Smooth muscle cell (in vitro differentiated cells): ENCODE data around the gene HAO1. TPM values are rescaled to one million over a fixed set of nuclear protein-coding genes. Genes with fewer than 3 reads are reported as not detected.

Experiments used
- DNase-seq: peaks from one replicate; lab custom pipeline; 2025; ENCODE audit not compliant: unreplicated experiment; lab: John Stamatoyannopoulos, UW
- H2AFZ ChIP-seq: fragments of 200-600 bp; sonication (generic); 2 replicates; pipeline ENCODE4 v1.6.0; 2016; ENCODE audit warnings: antibody characterized with exemption, low read depth, mild to moderate bottlenecking
- H3F3A ChIP-seq: fragments of 200-600 bp; sonication (generic); 2 replicates; pipeline ENCODE4 v1.6.0; 2017; ENCODE audit warnings: antibody characterized with exemption, low read depth
- H3K27ac ChIP-seq: fragments of 200-600 bp; sonication (generic); 2 replicates; pipeline ENCODE4 v1.5.1; 2016; ENCODE audit warnings: low read depth, mild to moderate bottlenecking
- H3K27me3 ChIP-seq: fragments of 200-600 bp; sonication (generic); 2 replicates; pipeline ENCODE4 v1.6.1; 2016; ENCODE audit warnings: low read depth, mild to moderate bottlenecking
- H3K36me3 ChIP-seq: fragments of 200-600 bp; sonication (generic); 2 replicates; pipeline ENCODE4 v1.5.1; 2016; ENCODE audit warnings: low read depth
- H3K4me1 ChIP-seq: fragments of 200-600 bp; sonication (generic); 2 replicates; pipeline ENCODE4 v1.5.1; 2016; ENCODE audit warnings: low read depth
- H3K4me2 ChIP-seq: fragments of 200-600 bp; sonication (generic); 2 replicates; pipeline ENCODE4 v1.6.0; 2016; ENCODE audit warnings: mild to moderate bottlenecking
- H3K4me3 ChIP-seq: fragments of 200-600 bp; sonication (generic); 2 replicates; pipeline ENCODE4 v1.5.1; 2016; ENCODE audit warnings: mild to moderate bottlenecking
- H3K79me2 ChIP-seq: fragments of 200-600 bp; sonication (generic); 2 replicates; pipeline ENCODE4 v1.6.0; 2016; ENCODE audit warnings: low read depth, mild to moderate bottlenecking
- H3K9ac ChIP-seq: fragments of 200-600 bp; sonication (generic); 2 replicates; pipeline ENCODE4 v1.6.0; 2016; ENCODE audit warnings: low read depth
- H3K9me3 ChIP-seq: fragments of 200-600 bp; sonication (generic); replicated peaks from 2 replicates; pipeline ENCODE4 v1.5.1; 2016; ENCODE audit warnings: low read depth
- H4K20me1 ChIP-seq: fragments of 200-600 bp; sonication (generic); 2 replicates; pipeline ENCODE4 v1.6.0; 2016; ENCODE audit warnings: low read depth
- WGBS: methylation state at CpG from one replicate; pipeline ENCODE4 v1.1.7; 2016; ENCODE audit warnings: low lambda C conversion rate; 5-methylcytosine and 5-hydroxymethylcytosine counted together
- polyA plus RNA-seq: library from polyadenylated mRNA; unstranded; fragments of >200 nt; fragmentation: Nextera tagmentation; extraction: Ambion mirVana; gene quantifications from 2 replicates; pipeline ENCODE4 v1.2.1, GENCODE V29; 2016
- total RNA-seq: library from RNA; depleted of rRNA; stranded (reverse); fragments of >200 nt; gene quantifications from 2 replicates; pipeline ENCODE4 v1.2.3, GENCODE V29; 2014
- TF ChIP-seq, protein P1 (sequence below): fragments of 200-600 bp; sonication (generic); IDR thresholded peaks from 2 replicates; pipeline ENCODE4 v1.5.1; 2017; ENCODE audit warnings: borderline replicate concordance, mild to moderate bottlenecking, antibody characterized with exemption; ENCODE audit not compliant: insufficient read depth, poor library complexity, severe bottlenecking

Gene HAO1
- total and polyA plus RNA-seq, 2 experiments from 2014 or later = not detected

DNA sequence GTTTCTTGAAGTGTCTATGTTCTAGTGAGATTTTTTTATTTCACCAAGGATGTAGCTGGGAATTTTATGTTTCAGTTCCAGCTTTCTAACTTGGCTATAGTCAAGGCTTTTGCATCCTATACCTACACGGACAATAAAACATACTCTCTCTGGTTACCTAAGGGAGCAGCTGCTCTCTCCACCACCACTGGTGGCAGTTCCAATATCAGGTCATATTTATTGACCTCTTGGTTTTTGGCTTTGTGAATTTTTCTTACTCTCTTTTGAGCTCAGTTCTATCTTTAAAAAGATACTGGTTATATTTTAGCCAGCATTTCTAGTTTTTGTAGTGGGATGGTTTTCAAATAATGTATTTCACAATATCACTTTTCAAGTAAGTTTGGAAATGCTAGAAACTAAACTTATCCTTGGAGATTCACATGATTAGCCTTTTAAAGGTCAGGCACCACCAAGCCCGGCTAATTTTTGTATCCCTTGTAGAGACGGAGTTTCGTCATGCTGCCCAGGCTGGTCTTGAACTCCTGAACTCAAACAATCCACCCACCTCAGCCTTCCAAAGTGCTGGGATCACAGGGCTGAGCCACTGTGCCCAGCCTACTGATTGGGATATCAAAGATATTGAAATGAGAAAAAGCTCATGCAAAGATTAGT lies 34.7 kb upstream of the HAO1 start:
- no peak for DNase-seq
- no peaks in the 10 kb centered on the region for H3K36me3 ChIP-seq
- no peak overlapping the region for H3K4me3 ChIP-seq
- no peaks in the 10 kb centered on the region for H3K27me3 ChIP-seq
- no peaks in the 10 kb centered on the region for H3F3A ChIP-seq
- H4K20me1 ChIP-seq = no peaks in the 10 kb centered on the region
- H3K4me2 ChIP-seq = no peak overlapping the region
- H3K9me3 ChIP-seq = no peaks in the 10 kb centered on the region
- 90% methylated on average over 4 of the region's 4 CpGs for WGBS
- H3K79me2 ChIP-seq = no peaks in the 10 kb centered on the region
- H3K9ac ChIP-seq = no peak overlapping the region
- TF ChIP-seq, protein P1, sequence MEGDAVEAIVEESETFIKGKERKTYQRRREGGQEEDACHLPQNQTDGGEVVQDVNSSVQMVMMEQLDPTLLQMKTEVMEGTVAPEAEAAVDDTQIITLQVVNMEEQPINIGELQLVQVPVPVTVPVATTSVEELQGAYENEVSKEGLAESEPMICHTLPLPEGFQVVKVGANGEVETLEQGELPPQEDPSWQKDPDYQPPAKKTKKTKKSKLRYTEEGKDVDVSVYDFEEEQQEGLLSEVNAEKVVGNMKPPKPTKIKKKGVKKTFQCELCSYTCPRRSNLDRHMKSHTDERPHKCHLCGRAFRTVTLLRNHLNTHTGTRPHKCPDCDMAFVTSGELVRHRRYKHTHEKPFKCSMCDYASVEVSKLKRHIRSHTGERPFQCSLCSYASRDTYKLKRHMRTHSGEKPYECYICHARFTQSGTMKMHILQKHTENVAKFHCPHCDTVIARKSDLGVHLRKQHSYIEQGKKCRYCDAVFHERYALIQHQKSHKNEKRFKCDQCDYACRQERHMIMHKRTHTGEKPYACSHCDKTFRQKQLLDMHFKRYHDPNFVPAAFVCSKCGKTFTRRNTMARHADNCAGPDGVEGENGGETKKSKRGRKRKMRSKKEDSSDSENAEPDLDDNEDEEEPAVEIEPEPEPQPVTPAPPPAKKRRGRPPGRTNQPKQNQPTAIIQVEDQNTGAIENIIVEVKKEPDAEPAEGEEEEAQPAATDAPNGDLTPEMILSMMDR = no peak
- no peak overlapping the region for H2AFZ ChIP-seq
- H3K4me1 ChIP-seq = no peaks in the 10 kb centered on the region
- no peak overlapping the region for H3K27ac ChIP-seq

DNA sequence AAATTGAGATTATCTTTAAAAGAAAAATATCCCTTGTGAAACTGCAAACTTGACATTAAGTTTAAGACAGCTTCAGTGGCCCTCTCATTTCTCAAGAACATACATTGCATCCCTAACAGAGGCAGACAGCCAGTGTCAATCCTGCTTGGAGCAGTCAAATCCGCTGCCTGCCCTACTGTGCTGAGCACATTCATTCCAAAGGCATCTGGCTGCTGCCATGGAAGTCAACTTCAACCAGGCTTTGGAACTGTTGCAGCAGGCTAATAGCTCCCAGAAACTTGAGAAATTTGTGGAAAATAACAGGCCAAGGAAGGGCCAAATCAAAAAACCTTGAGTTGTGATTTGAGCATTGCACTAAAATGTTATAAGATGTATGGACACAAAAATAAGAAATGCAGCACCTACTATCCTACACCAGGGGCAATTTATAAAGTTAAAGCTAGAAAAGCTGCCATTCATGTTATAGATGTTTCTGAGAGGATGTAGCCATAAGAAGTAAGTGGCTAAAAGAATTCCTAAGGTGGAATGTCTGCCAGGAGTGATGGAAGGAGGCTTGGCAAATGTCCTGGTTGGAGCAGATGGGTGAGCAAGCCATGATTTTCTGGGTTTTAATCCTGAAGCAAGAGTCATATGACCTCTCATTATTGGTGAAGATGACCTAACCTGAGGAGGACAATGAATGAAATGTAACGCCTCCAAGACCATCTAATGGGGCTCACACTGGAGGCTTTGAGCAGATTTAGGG lies 31.4 kb upstream of the HAO1 start:
- TF ChIP-seq, protein P1 = no peak
- no peak overlapping the region for H3K9ac ChIP-seq
- no peaks in the 10 kb centered on the region for H3K4me1 ChIP-seq
- no peaks in the 10 kb centered on the region for H3F3A ChIP-seq
- H3K9me3 ChIP-seq = no peaks in the 10 kb centered on the region
- no peaks in the 10 kb centered on the region for H3K27me3 ChIP-seq
- H3K4me3 ChIP-seq = no peak overlapping the region
- no peak overlapping the region for H3K4me2 ChIP-seq
- no peak for DNase-seq
- 80% methylated on average over 2 of the region's 2 CpGs for WGBS
- H4K20me1 ChIP-seq = no peaks in the 10 kb centered on the region
- no peak overlapping the region for H2AFZ ChIP-seq
- no peak overlapping the region for H3K27ac ChIP-seq
- H3K36me3 ChIP-seq = no peaks in the 10 kb centered on the region
- no peaks in the 10 kb centered on the region for H3K79me2 ChIP-seq

DNA sequence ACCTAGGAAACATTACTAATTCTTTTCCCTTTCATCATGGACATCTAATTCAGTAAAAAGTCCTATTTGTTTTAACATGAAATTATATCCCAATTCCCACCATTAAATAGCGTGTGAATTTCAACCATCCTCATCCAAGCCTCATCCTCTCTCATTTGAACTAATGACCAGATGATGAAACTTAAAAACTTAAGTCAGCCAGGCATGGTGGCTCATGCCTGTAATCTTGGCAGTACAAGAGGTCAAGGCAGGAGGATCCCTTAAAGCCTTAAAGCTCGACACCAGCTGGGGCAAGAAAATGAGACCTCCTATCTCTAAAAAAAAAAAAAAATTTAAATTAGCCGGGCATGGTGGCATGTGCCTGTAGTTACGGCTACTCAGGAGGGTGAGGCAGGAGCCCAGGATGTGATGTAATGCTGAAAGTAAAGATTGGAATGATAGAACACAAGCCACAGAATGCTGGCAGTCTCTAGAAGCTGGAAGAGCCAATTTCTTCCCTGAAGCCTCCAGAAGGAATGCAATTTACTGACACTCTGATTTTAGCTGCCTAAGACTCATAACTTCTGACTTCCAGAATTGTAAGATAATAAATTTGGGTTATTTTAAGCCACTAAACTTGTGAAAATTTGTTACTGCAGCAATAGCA lies 27.1 kb upstream of the HAO1 start:
- Histone ChIP-seq H3K4me2 (no peak overlapping the region), H3K79me2 (no peaks in the 10 kb centered on the region), H3K36me3 (no peaks in the 10 kb centered on the region), H3F3A (no peaks in the 10 kb centered on the region), H4K20me1 (no peaks in the 10 kb centered on the region), H3K9ac (no peak overlapping the region), H2AFZ (no peak overlapping the region), H3K27me3 (no peaks in the 10 kb centered on the region), H3K27ac (no peak overlapping the region), H3K4me3 (no peak overlapping the region), H3K9me3 (no peaks in the 10 kb centered on the region), H3K4me1 (no peaks in the 10 kb centered on the region)
- WGBS = 74% methylated on average over 4 of the region's 4 CpGs
- no peak for DNase-seq
- TF ChIP-seq, protein P1 = no peak
